Stimulated activated CD8-positive, alpha-beta memory T cell treated with anti-CD3 and anti-CD28 coated beads, Interleukin-4, amount 100 ng/mL, for 4 hours (primary cell): Measurements from ENCODE around the gene DDIT4L.
"Not testable (repeated sequence)": the region's sequence is repeated elsewhere in the genome, so short reads cannot be mapped to it uniquely, and the experiment has no call there.

ENCODE experiments used
- DNase-seq, 2 donors: peaks; one replicate each; pipeline ENCODE4 v3.0.0-alpha.2; 2020; ENCODE audit warnings: low read depth in 2 of 2, low spot score in 1 of 2

The DDIT4L gene

DNA sequence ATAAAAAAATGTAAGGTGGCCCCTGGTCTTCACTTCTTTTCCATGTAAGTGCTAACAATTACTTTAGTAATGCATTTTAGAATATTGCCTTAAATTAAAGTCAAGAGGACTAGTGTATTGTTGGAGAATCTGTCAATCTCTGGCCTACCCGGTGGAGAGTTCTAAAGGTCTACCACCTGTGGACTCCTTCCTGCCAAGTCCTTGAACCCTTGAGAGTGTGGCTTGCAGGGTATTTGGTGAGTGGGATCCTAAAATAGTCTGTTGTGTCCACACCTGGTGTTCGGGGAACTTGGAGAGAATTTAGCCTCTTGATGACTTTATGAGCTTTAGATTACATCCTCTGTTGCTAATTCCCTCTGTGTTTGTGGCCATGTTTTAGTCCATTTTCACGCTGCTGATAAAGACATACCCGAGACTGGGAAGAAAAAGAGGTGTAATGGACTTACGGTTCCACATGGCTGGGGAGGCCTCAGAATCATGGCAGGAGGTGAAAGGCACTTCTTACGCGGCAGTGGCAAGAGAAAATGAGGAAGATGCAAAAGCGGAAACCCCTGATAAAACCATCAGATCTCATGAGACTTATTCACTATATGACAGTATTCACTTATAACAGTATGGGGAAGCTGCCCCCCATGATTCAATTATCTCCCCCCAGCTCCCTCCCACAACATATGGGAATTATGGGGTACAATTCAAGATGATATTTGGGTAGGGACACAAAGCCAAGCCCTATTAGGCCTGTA is 23.8 kb downstream of the DDIT4L start:
- no peak for DNase-seq

DNA sequence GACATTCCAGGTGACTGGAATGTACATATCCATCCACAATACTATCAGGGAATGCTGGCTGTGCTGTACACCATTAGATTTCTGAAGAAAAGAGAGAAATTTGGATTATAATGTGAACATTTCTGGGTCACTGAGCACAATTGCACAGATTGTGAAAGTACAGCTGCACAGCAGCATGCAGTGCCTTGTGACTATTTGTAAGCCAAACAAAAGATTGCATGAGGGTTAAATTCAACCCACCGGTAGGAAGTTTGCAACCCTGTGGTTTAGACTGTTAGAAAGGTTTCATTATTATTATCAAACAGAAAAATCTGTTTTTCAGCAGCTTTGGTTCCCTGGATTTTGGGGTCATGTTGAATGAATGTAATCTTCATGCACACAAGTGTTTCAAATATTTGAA is 24.5 kb downstream of the DDIT4L start:
- no peak for DNase-seq

DNA sequence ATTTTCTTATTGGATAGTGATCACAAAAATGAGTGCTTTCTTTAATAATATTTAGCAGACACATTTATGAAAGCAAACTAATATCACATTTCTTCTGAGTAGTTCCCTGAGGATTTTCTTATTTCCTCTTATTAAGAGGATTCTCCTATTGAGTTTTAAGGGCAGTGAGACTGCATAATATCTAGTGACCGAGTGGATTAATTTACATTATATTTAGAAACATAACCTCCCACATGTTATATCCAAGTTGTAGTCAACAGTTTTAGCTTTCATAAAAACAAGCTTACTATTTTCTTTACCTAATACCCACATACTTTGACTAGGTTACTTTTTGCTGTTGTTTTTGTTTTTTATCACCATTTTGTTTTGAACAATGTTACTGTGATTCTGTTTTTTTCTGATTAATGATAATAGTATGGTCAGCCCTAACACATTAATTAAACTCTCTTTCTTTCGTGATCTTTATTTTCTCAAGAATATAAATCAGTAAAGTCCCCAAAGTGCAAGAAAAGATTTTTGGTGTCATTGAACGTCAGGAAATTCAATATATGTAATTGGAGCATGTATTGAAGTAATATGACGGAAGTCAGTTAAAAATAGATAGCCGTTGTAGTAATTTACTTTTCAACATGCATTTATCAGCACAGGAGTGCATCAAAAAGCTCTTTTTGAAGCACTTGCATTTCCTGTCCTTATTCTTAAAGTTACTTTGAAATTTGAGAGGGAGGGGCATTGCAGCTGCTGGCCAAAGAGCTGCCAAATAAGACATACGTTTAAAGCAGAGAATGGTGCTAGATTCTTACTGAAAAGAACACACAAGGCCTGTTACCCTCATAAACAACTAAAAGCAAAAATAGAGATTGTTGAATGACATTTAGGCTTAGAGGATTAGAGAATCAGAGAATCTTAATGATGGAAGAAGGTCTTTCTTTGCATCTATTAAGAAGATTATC is 25.2 kb downstream of the DDIT4L start:
- no peak for DNase-seq

DNA sequence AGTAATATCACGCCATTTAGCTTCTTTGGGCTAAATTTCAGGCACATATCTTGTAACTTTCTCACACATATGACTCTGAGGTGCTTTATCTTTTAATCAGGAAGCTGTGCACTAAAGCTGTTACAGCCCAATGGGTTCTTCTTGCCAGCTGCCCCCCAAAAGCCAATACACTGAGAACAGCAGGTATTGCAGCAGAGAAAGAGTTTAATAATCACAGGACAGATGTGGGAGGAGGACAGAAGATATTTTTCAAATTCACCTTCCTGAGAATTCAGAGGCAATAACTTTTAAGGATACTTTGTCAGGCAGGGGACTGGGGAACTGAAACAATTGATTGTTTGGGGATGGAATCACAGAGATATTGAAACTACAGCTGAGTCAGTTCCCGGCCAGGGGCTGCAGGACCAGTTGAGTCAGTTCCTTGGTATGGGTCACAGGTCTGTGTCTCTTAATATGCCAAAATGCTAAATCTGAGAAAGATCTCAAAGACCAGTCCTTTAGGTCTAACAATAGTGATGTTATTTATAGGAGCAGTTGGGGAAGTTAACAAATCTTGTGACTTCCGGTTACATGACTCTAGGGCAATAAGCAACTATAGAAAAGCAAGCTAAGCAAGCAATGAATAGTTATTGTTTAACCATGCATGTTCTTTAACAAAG is 28.1 kb downstream of the DDIT4L start:
- no peak for DNase-seq

DNA sequence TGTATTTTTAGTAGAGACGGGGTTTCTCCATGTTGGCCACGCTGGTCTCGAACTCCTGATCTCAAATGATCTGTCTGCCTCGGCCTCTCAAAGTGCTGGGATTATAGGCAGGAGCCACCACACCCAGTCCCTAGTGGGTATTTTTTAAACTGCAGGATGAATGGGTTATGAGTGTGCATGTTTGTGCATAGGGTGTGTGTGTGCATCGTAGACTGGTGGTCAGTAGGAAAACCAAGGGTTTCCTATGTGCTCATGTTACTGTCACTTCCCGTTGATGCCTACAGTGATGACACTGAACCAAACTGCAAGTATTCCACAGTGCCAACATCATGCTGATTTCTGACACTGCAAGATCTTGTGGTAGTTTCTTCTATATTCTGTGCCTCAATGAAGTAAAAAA is 41.1 kb downstream of the DDIT4L start:
- DNase-seq = no peak

DNA sequence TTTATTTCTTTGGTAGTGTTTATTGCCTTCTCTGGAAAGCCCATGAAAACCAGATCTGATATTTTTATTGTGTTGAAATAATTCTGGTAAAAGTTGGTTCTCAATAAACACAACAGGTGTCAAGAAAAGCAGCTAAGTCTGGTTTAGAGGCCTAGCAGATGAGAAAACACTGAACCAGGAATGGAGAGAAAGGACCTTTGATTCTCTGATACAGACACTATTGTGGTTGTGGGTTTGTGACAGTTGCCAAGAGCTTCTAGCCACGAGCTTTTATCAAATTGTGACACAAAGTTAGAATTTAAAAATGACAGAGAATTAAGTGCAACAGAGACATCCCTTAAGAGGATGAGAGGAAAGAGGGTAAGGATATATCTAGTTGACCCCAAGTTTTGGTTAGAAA is 42.6 kb downstream of the DDIT4L start:
- no peak for DNase-seq

DNA sequence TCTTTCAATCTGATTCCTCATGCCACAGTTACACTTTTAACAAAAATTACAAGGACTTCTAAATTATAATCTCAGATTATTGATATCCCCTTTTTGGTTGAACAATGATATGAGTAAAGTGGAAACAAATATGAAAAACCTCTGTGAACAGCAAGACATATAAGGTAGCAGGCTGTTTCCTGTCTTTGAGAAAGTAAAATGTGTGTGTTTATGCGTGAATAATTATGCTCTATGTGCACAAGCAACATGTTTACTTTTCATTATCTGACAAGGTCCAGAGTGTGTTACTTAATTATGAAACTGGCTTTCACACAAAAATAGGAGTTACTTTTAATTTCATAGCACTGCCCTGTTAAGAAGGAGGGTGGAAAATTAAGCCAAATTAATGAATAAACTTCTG is 43.1 kb downstream of the DDIT4L start:
- DNase-seq = no peak

DNA sequence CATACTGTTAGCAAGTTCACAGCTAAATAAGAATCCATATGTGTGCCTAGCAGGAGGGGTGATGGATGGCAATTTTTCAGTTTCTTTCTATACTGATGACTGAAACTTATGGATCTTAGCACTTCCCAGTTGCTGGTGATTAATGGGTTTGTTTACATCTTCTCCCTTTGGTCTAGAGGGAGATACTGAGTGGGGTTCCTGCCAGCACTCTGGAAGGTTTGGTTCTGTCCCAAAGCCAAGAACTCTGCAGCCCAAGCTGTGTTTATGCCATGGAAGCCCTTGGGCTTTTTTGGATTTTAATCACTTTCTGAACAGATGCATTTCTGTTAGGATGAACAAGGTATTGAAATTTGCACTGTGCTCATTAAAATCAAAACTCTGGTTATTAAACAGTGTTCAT is 43.5 kb downstream of the DDIT4L start:
- no peak for DNase-seq

DNA sequence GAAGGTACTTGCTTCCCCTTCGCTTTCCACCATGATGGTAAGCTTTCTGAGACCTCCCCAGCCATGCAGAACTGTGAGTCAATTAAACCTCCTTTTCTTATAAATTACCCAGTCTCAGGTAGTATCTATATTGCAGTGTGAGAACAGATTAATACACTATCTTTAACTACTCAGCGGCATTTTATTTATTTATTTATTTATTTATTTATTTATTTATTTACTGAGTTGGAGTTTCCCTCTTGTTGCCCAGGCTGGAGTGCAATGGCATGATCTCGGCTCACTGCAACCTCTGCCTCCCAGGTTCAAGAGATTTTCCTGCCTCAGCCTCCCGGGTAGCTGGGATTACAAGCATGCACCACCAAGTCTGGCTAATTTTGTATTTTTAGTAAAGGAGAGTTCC is 52.9 kb downstream of the DDIT4L start:
- not testable (repeated sequence) for DNase-seq
